Endothelial cell of umbilical vein (primary cell): ENCODE data around the gene TMEM170B. TPM values are rescaled to one million over a fixed set of nuclear protein-coding genes. Genes with fewer than 3 reads are reported as not detected.

Source experiments
- BruUV-seq: library from RNA; stranded (reverse); fragments of 400-500 nt; replicated peaks from 2 replicates; lab custom pipeline; 2021; lab: Mats Ljungman, UMichigan
- CTCF ChIA-PET: fragments of 300-600, 350-600 bp; sonication (Branson Sonifier 250); formaldehyde crosslinking; loops from one replicate; lab custom pipeline; 2021; ENCODE audit warnings: antibody characterized with exemption, inconsistent platforms; lab: Charles Lee
- POLR2A ChIA-PET: fragments of 300-600, 350-600 bp; sonication (Branson Sonifier 250); formaldehyde crosslinking; loops from one replicate; lab custom pipeline; 2021; ENCODE audit warnings: antibody characterized with exemption, inconsistent platforms; lab: Charles Lee
- DNase-seq: peaks from one replicate; pipeline ENCODE4 v3.0.0-alpha.2; 2011; ENCODE audit warnings: low read depth, low spot score
- FAIRE-seq: peaks from 2 replicates; lab custom pipeline; 2011; peaks lifted over from hg19 to GRCh38; lab: Jason Lieb, UNC
- H2AFZ ChIP-seq: 2 replicates; pipeline ENCODE4 v1.6.0; 2012; ENCODE audit warnings: low read depth, low read length, control low read depth, inconsistent platforms
- H3K27ac ChIP-seq: 2 replicates; pipeline ENCODE4 v1.5.1; 2011; ENCODE audit warnings: low read depth, mild to moderate bottlenecking, control low read depth, low read length, moderate library complexity; ENCODE audit not compliant: insufficient read depth
- H3K27me3 ChIP-seq, 2 experiments: 2 replicates each; pipeline versions ENCODE4 v1.6.0 to v1.6.1; 2011; ENCODE audit warnings: low read length in 2 of 2, mixed read lengths in 1 of 2; ENCODE audit not compliant: control insufficient read depth in 2 of 2, insufficient read depth in 2 of 2
- H3K36me3 ChIP-seq, 2 experiments: 2 replicates in 1 of 2; 3 replicates in 1 of 2; pipeline ENCODE4 v1.5.1; 2011; ENCODE audit warnings: low read length in 2 of 2, mild to moderate bottlenecking in 1 of 2, moderate library complexity in 1 of 2; ENCODE audit not compliant: control insufficient read depth in 2 of 2, insufficient read depth in 2 of 2; ENCODE audit errors: extremely low read depth in 1 of 2
- H3K4me1 ChIP-seq: 3 replicates; pipeline ENCODE4 v1.5.1; 2011; ENCODE audit warnings: mild to moderate bottlenecking, low read length; ENCODE audit not compliant: control insufficient read depth, insufficient read depth; ENCODE audit errors: extremely low read depth
- H3K4me2 ChIP-seq: 2 replicates; pipeline ENCODE4 v1.6.1; 2011; ENCODE audit warnings: low read length, control low read depth, mixed read lengths; ENCODE audit not compliant: insufficient read depth
- H3K4me3 ChIP-seq, 3 experiments: fragments of 200-600 bp in 1 of 3; sonication (generic), shearing (Covaris generic) in 1 of 3; replicated peaks in 1 of 3; 2 replicates each; pipeline ENCODE4 v1.5.1; 2011 to 2016; ENCODE audit warnings: control low read depth in 3 of 3, low read length in 3 of 3, mild to moderate bottlenecking in 2 of 3, inconsistent platforms in 1 of 3, low read depth in 1 of 3, moderate library complexity in 1 of 3; ENCODE audit not compliant: insufficient read depth in 1 of 3
- H3K79me2 ChIP-seq: 2 replicates; pipeline ENCODE4 v1.6.0; 2012; ENCODE audit warnings: low read length, inconsistent platforms; ENCODE audit not compliant: control insufficient read depth, insufficient read depth
- H3K9ac ChIP-seq: replicated peaks from 2 replicates; pipeline ENCODE3; 2011; ENCODE audit warnings: low read length, control low read depth; ENCODE audit not compliant: insufficient read depth; ENCODE audit errors: extremely low read depth
- H3K9me1 ChIP-seq: replicated peaks from 3 replicates; pipeline ENCODE4 v1.6.0; 2011; ENCODE audit warnings: mild to moderate bottlenecking, low read length; ENCODE audit not compliant: control insufficient read depth, insufficient read depth; ENCODE audit errors: extremely low read depth
- H3K9me3 ChIP-seq: replicated peaks from 2 replicates; pipeline ENCODE4 v1.5.1; 2012; ENCODE audit warnings: low read length, inconsistent platforms; ENCODE audit not compliant: control insufficient read depth, insufficient read depth
- H4K20me1 ChIP-seq: replicated peaks from 2 replicates; pipeline ENCODE3; 2011; ENCODE audit warnings: mild to moderate bottlenecking, low read length; ENCODE audit not compliant: control insufficient read depth, insufficient read depth; ENCODE audit errors: extremely low read depth
- CTCF ChIP-seq, 2 donors: IDR thresholded peaks; 1 replicate in 1 of 2; 2 replicates in 1 of 2; pipeline ENCODE4 v1.5.1; 2011; ENCODE audit warnings: low read length in 2 of 2, mild to moderate bottlenecking in 2 of 2, moderate library complexity in 2 of 2, control low read depth in 1 of 2, inconsistent platforms in 1 of 2, low read depth in 1 of 2; ENCODE audit not compliant: insufficient read depth in 1 of 2; ENCODE audit errors: extremely low read depth in 1 of 2
- EZH2 ChIP-seq: IDR thresholded peaks from 2 replicates; pipeline ENCODE4 v1.6.1; 2012; ENCODE audit warnings: borderline replicate concordance, low read depth, mild to moderate bottlenecking, moderate library complexity, low read length, inconsistent platforms; ENCODE audit not compliant: severe bottlenecking
- FOS ChIP-seq: IDR thresholded peaks from 2 replicates; pipeline ENCODE4 v1.6.1; 2011; ENCODE audit warnings: mild to moderate bottlenecking, low read length, moderate library complexity, borderline replicate concordance; ENCODE audit not compliant: insufficient read depth
- GATA2 ChIP-seq: IDR thresholded peaks from 2 replicates; pipeline ENCODE4 v1.7.0; 2011; ENCODE audit warnings: low read depth, mild to moderate bottlenecking, moderate library complexity, mixed read lengths, low read length; ENCODE audit not compliant: insufficient read length, insufficient read depth
- JUN ChIP-seq: IDR thresholded peaks from 2 replicates; pipeline ENCODE4 v1.6.1; 2011; ENCODE audit warnings: borderline replicate concordance, low read depth; ENCODE audit not compliant: insufficient read length, insufficient read depth
- MAX ChIP-seq: IDR thresholded peaks from 2 replicates; pipeline ENCODE4 v1.6.1; 2011; ENCODE audit not compliant: insufficient read depth, insufficient read length
- MYC ChIP-seq: IDR thresholded peaks from one replicate; pipeline ENCODE4 v1.6.1; 2011; ENCODE audit warnings: mild to moderate bottlenecking, low read depth, low read length
- POLR2A ChIP-seq: IDR thresholded peaks from 2 replicates; pipeline ENCODE4 v1.6.1; 2012; ENCODE audit warnings: low read depth, mild to moderate bottlenecking, control low read depth, low read length
- POLR2AphosphoS5 ChIP-seq: IDR thresholded peaks from 2 replicates; pipeline ENCODE4 v1.6.1; 2012; ENCODE audit warnings: low read depth, mild to moderate bottlenecking, control low read depth, low read length, moderate library complexity; ENCODE audit not compliant: insufficient read depth
- dilution Hi-C: fragments of 300-500 bp; cut with MboI; formaldehyde crosslinking; loops from one replicate; pipeline ENCODE4 v1.15.0; 2019; ENCODE audit warnings: low sequenced_read_pairs; ENCODE audit not compliant: extremely low pct_ligation_motif_present
- intact Hi-C: fragments of 100-400 bp; cut with micrococcal nuclease; formaldehyde crosslinking; loops from one replicate; pipeline ENCODE4 v1.10.0; 2022
- polyA plus RNA-seq, 4 experiments: library from polyadenylated mRNA; depleted of rRNA in 3 of 4; stranded (reverse) in 3 of 4; unstranded in 1 of 4; fragments of >200 nt; gene quantifications; 2 replicates each; pipeline versions ENCODE4 v1.2.1 to v1.2.3, GENCODE V29; 2011 to 2012; ENCODE audit warnings: missing spikeins in 1 of 4
- total RNA-seq: library from RNA; stranded (reverse); gene quantifications from 2 replicates; pipeline ENCODE4 v1.2.3, GENCODE V29; 2021

Gene TMEM170B
- total and polyA plus RNA-seq, 2 donors (not counting 3 experiments of a cell fraction or from before 2014, with no cell fraction given): 1.1 to 4.2 TPM

GRCh38 chr6:11618533-11618932, 81.0 kb downstream of the TMEM170B start:
- DNase-seq (peak; percentile 65), FAIRE-seq (peak; percentile 74)
- no peaks in the 10 kb centered on the region for H4K20me1 ChIP-seq
- no peaks in the 10 kb centered on the region for H3K36me3 ChIP-seq
- dilution Hi-C loops: loop anchor here (25.0 kb wide), 1 partner anchor 669 kb away; the partner anchor contains the start of gene EDN1
- H3K27me3 ChIP-seq: no peaks in the 10 kb centered on the region
- CTCF ChIA-PET: interaction anchor here (0.6 to 2.9 kb wide), 13 partner anchors 12 to 864 kb away, joined by 3 to 24 read pairs (median 5); partner anchors contain the start of gene EDN1
- no peaks in the 10 kb centered on the region for H3K9me1 ChIP-seq
- peaks cover 34% of the 10 kb centered on the region for H3K4me1 ChIP-seq
- H3K9me3 ChIP-seq: no peaks in the 10 kb centered on the region
- no peak overlapping the region for H3K4me3 ChIP-seq
- H3K9ac ChIP-seq: no peak overlapping the region
- no peak overlapping the region for H3K4me2 ChIP-seq
- no peaks in the 10 kb centered on the region for H3K79me2 ChIP-seq
- peak overlapping the region; percentile 30 for H3K27ac ChIP-seq
- peak; percentile 14 to 26 for TF ChIP-seq CTCF (IDR thresholded peaks at IDR 0.05; ENCODE audit: extremely low read depth in 1 of 2, insufficient read depth in 1 of 2, low read depth in 1 of 2, low read length in 2 of 2)
- TF ChIP-seq POLR2AphosphoS5: no peak
- H2AFZ ChIP-seq: peak overlapping the region; percentile 23
- POLR2A ChIA-PET: no interaction called here
- BruUV-seq: no TSS peak
- intact Hi-C loops: no loop called here

- DNase-seq: no peak
- no peaks in the 10 kb centered on the region for H3K9me1 ChIP-seq
Observed at GRCh38 chr6:11621119-11621518, 83.6 kb downstream of the TMEM170B start.

More at GRCh38 chr6:11621119-11621518, 83.6 kb downstream of the TMEM170B start:
- TF ChIP-seq EZH2 (no peak), FOS (no peak), JUN (no peak), CTCF (IDR thresholded peaks at IDR 0.05; ENCODE audit: extremely low read depth in 1 of 2, insufficient read depth in 1 of 2, low read depth in 1 of 2, low read length in 2 of 2) (no peak), POLR2A (no peak), MAX (no peak), GATA2 (no peak), POLR2AphosphoS5 (no peak), MYC (no peak)
- no peak overlapping the region for H3K4me3 ChIP-seq
- no peak overlapping the region for H3K9ac ChIP-seq
- dilution Hi-C loops (loop anchor here (25.0 kb wide), 1 partner anchor 666 kb away; the partner anchor contains the start of gene EDN1), intact Hi-C loops (no loop called here)
- H3K9me3 ChIP-seq: no peaks in the 10 kb centered on the region
- no peaks in the 10 kb centered on the region for H3K27me3 ChIP-seq
- no peak overlapping the region for H3K4me2 ChIP-seq
- no TSS peak for BruUV-seq
- ChIA-PET CTCF (no interaction called here), POLR2A (no interaction called here)
- H3K36me3 ChIP-seq: no peaks in the 10 kb centered on the region
- H3K27ac ChIP-seq: no peak overlapping the region
- no peak for FAIRE-seq
- H3K79me2 ChIP-seq: no peaks in the 10 kb centered on the region
- H2AFZ ChIP-seq: no peak overlapping the region
- H3K4me1 ChIP-seq: peaks cover 10% of the 10 kb centered on the region
- no peaks in the 10 kb centered on the region for H4K20me1 ChIP-seq
